VCaP (cell line): ENCODE measurements around the gene PRKCD.

ENCODE experiments used
- H3K27ac ChIP-seq: fragments of 450-650 bp; 2 replicates; pipeline ENCODE4 v1.5.1; 2017
- TF ChIP-seq, protein P1 (sequence below): fragments of 450-650 bp; conservative IDR thresholded peaks from 2 replicates; pipeline ENCODE4 v1.5.1; 2017; ENCODE audit warnings: mild to moderate bottlenecking, moderate library complexity

PRKCD gene

DNA sequence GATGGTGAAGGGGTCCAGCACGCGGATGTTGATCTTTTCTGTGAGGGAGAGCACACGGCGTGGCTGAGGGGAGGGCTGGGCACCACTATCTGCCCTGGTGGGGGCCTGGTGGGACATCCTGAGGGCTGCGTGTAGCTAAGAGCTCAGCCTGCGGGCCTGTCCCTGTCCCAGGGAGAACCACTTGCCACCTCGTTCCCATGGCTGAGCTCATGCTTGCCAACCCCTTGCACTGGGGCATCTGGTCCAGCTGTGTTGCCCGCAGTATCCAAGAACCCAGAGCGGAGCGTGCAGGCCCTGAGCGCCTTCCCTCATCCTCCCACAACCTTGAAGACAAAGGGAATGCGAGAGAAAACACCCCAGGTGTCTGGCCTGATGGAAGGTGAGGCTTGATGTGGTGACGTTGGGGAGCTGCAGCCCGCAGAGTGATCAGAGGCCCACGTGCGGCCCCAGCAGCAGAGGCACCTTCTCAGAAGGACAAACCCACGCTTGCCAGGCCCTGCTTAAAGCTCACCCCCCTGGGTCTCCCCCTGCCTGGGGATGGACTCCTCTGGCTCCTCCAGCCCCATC lies 65.9 kb downstream of the PRKCD start:
- no peak overlapping the region for H3K27ac ChIP-seq
- TF ChIP-seq, protein P1, sequence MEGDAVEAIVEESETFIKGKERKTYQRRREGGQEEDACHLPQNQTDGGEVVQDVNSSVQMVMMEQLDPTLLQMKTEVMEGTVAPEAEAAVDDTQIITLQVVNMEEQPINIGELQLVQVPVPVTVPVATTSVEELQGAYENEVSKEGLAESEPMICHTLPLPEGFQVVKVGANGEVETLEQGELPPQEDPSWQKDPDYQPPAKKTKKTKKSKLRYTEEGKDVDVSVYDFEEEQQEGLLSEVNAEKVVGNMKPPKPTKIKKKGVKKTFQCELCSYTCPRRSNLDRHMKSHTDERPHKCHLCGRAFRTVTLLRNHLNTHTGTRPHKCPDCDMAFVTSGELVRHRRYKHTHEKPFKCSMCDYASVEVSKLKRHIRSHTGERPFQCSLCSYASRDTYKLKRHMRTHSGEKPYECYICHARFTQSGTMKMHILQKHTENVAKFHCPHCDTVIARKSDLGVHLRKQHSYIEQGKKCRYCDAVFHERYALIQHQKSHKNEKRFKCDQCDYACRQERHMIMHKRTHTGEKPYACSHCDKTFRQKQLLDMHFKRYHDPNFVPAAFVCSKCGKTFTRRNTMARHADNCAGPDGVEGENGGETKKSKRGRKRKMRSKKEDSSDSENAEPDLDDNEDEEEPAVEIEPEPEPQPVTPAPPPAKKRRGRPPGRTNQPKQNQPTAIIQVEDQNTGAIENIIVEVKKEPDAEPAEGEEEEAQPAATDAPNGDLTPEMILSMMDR, result no peak

DNA sequence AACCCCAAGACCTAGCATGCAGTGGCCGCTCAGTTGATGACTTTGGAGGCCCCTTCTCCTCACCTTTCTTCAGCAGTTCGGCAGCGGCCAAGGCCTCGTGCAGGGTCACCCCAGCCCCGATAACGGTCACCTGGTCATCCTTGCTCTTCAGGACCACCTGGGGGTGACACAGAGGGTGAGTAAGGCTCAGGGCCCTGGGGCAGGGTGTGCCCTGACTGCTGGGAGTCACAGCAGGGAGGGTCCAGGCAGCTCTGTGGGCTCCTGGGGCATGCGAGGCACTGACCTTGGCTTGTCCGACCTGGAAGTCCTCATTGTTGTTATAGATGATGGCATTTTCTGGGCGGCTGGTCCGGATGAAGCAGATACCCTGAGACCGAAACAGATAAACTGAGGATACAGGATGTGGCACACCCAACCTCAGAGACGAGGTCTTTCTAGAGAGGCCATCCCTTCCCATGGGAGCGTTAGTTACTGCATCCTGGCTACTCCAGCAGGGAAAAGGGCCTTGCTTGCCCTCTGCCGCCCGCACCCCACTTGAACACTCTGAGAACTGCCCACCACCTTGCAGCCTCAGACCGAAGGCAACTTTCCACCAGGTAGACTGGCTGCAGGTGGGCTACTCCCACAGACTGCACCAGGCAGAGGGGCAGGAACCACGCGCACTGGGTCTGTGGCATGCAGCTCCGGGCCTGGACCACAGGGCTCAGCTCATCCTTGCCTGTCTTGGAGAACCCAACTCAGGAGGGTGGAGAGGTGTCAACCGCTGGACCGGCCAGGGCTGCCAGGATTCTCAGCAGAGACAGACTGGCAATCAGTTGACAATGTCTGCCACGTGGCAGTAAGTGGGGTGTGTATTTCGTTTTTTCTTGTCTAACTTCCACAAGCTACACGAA lies 67.2 kb downstream of the PRKCD start:
- H3K27ac ChIP-seq, result no peak overlapping the region
- TF ChIP-seq, protein P1, result no peak

DNA sequence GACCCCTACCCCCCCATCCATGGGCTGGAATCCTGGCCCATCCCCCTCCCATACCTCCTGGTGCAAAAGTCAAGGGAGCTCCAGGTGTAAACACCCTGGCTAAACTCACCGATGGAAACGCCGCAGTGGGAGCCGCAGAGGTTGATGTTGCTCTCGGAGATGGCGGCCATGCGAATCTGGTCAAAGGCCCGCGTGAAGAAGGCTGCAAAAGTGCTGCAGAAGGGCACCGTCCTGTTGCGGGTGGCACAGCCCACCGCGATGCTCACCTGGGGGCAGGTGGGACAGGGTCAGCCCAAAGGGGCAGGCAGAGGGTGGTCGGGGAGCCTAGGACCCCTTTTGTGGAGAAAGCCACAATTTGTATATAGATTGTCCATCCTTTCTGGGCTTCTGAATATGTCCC lies 68.2 kb downstream of the PRKCD start:
- no peak overlapping the region for H3K27ac ChIP-seq
- TF ChIP-seq, protein P1, result no peak

DNA sequence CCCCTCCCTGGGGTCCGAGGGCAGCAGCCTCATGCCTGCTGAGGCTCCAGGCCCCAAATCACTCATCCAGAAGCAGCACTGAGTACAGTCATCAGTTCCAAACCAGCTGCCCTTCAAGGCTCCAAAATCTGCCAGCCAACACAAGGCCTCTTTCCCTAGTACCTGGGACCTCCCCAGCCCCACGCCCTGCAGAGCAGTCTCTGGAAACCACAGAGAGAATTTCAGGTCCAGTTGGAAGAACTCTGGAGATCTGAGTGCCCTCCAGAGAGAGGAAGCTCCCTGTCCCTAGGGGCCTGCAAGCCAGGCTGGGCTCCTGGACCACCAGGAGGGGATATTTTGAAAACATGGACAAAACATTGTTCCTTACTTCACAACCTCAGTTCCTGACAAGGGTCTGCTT lies 68.6 kb downstream of the PRKCD start:
- no peak overlapping the region for H3K27ac ChIP-seq
- TF ChIP-seq, protein P1, result no peak

DNA sequence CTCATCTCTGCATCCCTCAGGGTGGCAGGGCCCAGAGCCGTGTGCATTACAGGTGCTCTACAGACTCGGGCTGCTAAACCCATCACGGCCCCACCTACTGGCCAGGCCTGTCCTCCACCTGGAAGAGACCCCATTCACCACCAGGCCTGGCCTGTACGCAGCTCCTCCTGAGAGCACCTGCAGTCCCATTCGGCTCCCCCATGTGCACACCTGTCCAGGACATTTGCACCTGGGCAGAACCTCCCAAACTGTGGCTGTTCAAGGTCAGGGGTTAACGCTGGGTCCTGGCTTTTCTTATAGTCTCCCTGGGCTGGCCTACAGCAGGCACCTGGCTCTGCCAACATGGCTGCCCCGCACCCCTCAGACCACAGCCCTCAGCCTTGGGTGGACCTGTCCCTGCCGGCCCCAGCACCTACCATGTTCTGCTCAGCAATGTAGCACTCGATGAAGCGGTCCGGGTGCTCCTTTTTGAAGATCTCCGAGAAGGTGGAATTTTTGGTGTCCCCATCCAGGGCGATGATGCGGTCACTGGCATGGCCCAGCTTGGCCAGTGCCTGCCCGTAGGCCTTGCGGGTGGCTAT lies 69.1 kb downstream of the PRKCD start:
- no peak overlapping the region for H3K27ac ChIP-seq
- TF ChIP-seq, protein P1, result peak; percentile 46

DNA sequence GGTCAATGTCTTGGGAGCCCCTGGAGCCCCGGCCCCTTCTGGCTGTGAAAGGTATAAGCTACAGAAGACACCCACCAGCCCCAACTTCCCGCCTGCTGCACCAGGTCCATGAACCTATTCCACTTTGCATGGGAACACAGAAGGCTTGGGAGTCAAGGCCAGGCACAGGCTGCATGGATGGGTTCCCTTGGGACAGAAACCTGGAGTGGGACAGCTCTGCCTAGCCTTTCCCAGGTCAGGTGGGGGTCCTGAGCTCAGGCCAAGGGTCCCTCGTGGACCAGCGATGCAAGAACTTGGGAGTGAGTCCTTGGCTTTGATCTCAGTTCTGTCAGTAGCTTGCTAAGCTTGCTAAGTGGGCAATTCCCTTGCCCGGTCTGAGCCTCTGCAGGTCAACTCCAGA lies 69.8 kb downstream of the PRKCD start:
- TF ChIP-seq, protein P1, result no peak
- no peak overlapping the region for H3K27ac ChIP-seq
